ENCODE results near the gene DPF1.
A peak's percentile ranks its signal among the peaks of the same experiment; 100 is the strongest.
"Not testable (repeated sequence)": the region's sequence is repeated elsewhere in the genome, so short reads cannot be mapped to it uniquely, and the experiment has no call there.

DPF1 gene

GRCh38 chr19:38239816-38240215 lies 15.8 kb upstream of the DPF1 start:
- H3K4me3 ChIP-seq (ENCODE audit: low read length), result no peak overlapping the region
- no peak overlapping the region for H2AFZ ChIP-seq (ENCODE audit: low read depth, low read length)
- H3K4me1 ChIP-seq (ENCODE audit: low read length), result peaks cover 9% of the 10 kb centered on the region
- no peaks in the 10 kb centered on the region for H3K9me3 ChIP-seq (ENCODE audit: insufficient read depth, low read length)
- peaks cover 9% of the 10 kb centered on the region; the same call in 1 of the 2 replicates for H3K27me3 ChIP-seq (ENCODE audit: low read depth, low read length)
- no peaks in the 10 kb centered on the region for H3K79me2 ChIP-seq (ENCODE audit: low read length)
- TF ChIP-seq CTCF (IDR thresholded peaks at IDR 0.05; ENCODE audit: low read depth, low read length), result no peak
- no peak for TF ChIP-seq EZH2phosphoT487 (IDR thresholded peaks at IDR 0.05; ENCODE audit: low read depth)
- no peaks in the 10 kb centered on the region for H3K36me3 ChIP-seq (replicated peaks; ENCODE audit: low read depth, low read length)
- no peaks in the 10 kb centered on the region for H4K20me1 ChIP-seq (ENCODE audit: insufficient read depth, low read length)
- no peak overlapping the region for H3K27ac ChIP-seq (ENCODE audit: low read length)
- no peak overlapping the region for H3K9ac ChIP-seq (ENCODE audit: low read length)
- H3K4me2 ChIP-seq (ENCODE audit: low read length), result no peak overlapping the region

DNA sequence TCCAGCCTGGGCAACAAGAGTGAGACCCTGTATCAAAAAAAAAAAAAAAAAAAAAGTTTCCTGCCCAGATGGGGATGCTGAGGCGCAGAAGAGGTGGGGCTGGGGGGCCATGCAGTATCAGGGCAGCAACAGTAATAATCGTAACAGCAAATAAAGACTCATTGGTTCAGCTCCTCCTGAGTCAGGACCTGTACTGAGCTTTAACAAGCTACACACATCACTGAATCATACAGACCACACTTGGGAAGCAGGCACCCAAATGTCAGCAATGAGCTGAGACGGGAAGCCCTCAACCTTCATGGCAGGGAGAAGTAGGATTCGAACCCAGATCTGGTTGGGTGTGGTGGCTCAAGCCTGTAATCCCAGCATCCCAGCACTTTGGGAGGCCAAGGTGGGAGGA lies 10.6 kb upstream of the DPF1 start:
- Histone ChIP-seq H3K9ac (ENCODE audit: low read length) (no peak overlapping the region), H3K36me3 (replicated peaks; ENCODE audit: low read depth, low read length) (no peaks in the 10 kb centered on the region), H3K9me3 (ENCODE audit: insufficient read depth, low read length) (no peaks in the 10 kb centered on the region), H2AFZ (ENCODE audit: low read depth, low read length) (no peak overlapping the region), H3K4me3 (ENCODE audit: low read length) (no peak overlapping the region), H3K4me2 (ENCODE audit: low read length) (no peak overlapping the region), H3K4me1 (ENCODE audit: low read length) (0 out of 2 replicates have a peak, but pooled peaks cover 2% of the 10 kb centered on the region), H4K20me1 (ENCODE audit: insufficient read depth, low read length) (no peaks in the 10 kb centered on the region), H3K27me3 (ENCODE audit: low read depth, low read length) (peaks cover 12% of the 10 kb centered on the region), H3K79me2 (ENCODE audit: low read length) (no peaks in the 10 kb centered on the region), H3K27ac (ENCODE audit: low read length) (no peak overlapping the region)
- no peak for TF ChIP-seq EZH2phosphoT487 (IDR thresholded peaks at IDR 0.05; ENCODE audit: low read depth)
- TF ChIP-seq CTCF (IDR thresholded peaks at IDR 0.05; ENCODE audit: low read depth, low read length), result no peak

DNA sequence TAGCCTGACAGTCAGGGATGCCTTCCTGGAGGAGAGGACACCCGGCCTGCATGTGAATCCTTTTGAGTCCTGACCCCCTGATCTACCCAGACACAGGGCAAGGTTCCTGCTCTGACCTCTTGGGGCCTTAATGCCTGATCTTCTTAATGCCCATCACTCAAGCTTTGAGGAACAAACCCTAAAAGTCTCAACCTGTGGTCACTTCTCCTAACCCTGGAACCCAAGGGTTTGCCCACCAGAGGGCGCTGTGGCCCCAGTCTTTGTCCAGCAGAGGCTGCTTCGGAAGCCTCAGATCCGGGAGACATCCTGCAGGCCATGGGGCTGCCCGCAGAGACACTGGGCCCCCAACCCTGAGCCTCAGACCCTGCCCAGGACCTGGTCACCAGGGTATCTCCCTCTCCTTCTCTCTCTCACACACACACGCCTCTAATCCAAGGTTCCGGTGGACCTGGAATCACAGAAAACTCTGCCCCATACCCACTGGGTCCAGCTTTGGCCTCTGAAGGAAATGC lies 9.8 kb upstream of the DPF1 start:
- Histone ChIP-seq H3K4me2 (ENCODE audit: low read length) (peak overlapping the region; percentile 15; the same call in 1 of the 2 replicates), H3K4me1 (ENCODE audit: low read length) (0 out of 2 replicates have a peak, but pooled peaks cover 2% of the 10 kb centered on the region), H2AFZ (ENCODE audit: low read depth, low read length) (peak overlapping the region; percentile 82), H3K4me3 (ENCODE audit: low read length) (no peak overlapping the region), H3K9me3 (ENCODE audit: insufficient read depth, low read length) (no peaks in the 10 kb centered on the region), H3K79me2 (ENCODE audit: low read length) (no peaks in the 10 kb centered on the region), H4K20me1 (ENCODE audit: insufficient read depth, low read length) (no peaks in the 10 kb centered on the region), H3K27me3 (ENCODE audit: low read depth, low read length) (peaks cover 12% of the 10 kb centered on the region), H3K36me3 (replicated peaks; ENCODE audit: low read depth, low read length) (no peaks in the 10 kb centered on the region), H3K9ac (ENCODE audit: low read length) (no peak overlapping the region), H3K27ac (ENCODE audit: low read length) (no peak overlapping the region)
- TF ChIP-seq EZH2phosphoT487 (IDR thresholded peaks at IDR 0.05; ENCODE audit: low read depth) (no peak), CTCF (IDR thresholded peaks at IDR 0.05; ENCODE audit: low read depth, low read length) (peak; percentile 98)

- Histone ChIP-seq H4K20me1 (ENCODE audit: insufficient read depth, low read length) (no peaks in the 10 kb centered on the region), H3K79me2 (ENCODE audit: low read length) (no peaks in the 10 kb centered on the region), H3K4me1 (ENCODE audit: low read length) (peaks cover 2% of the 10 kb centered on the region; the same call in 1 of the 2 replicates), H3K4me2 (ENCODE audit: low read length) (no peak overlapping the region), H2AFZ (ENCODE audit: low read depth, low read length) (no peak overlapping the region), H3K9me3 (ENCODE audit: insufficient read depth, low read length) (no peaks in the 10 kb centered on the region), H3K27me3 (ENCODE audit: low read depth, low read length) (peaks cover 20% of the 10 kb centered on the region), H3K9ac (ENCODE audit: low read length) (no peak overlapping the region), H3K27ac (ENCODE audit: low read length) (no peak overlapping the region), H3K36me3 (replicated peaks; ENCODE audit: low read depth, low read length) (no peaks in the 10 kb centered on the region), H3K4me3 (ENCODE audit: low read length) (no peak overlapping the region)
- no peak for TF ChIP-seq CTCF (IDR thresholded peaks at IDR 0.05; ENCODE audit: low read depth, low read length)
- no peak for TF ChIP-seq EZH2phosphoT487 (IDR thresholded peaks at IDR 0.05; ENCODE audit: low read depth)
These were observed 7.9 kb upstream of the DPF1 start for GRCh38 chr19:38231918-38232317.

DNA sequence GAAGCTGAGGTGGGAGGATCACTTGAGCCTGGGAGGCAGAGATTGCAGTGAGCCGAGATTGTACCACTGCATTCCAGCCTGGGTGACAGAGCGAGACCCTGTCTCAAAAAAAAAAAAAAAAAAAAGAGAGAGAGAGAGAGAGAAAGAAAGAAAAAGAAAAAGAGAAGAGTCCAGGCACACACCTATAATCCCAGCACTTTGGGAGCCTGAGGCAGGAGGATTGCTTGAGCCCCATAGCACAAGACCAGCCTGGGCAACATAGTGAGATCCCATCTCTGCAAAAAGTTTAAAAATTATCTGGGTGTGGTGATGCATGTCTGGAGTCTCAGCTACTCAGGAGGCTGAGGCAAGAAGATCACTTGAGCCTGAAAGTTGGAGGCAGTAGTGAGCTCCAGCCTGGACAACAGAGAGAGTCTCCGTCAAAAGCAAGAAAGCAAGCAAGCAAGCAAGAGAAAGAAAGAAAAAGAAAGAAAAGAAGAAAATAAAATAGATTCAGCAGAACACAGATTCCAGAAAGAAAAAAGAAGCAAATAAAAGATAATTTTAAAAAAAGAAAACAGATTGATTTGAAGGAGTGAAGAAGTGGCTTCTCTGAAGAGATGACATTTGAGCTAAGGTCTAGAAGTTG lies 6.6 kb upstream of the DPF1 start:
- H3K9me3 ChIP-seq (ENCODE audit: insufficient read depth, low read length); H3K9ac ChIP-seq (ENCODE audit: low read length); H2AFZ ChIP-seq (ENCODE audit: low read depth, low read length); H3K4me2 ChIP-seq (ENCODE audit: low read length); H3K4me1 ChIP-seq (ENCODE audit: low read length); H4K20me1 ChIP-seq (ENCODE audit: insufficient read depth, low read length); H3K4me3 ChIP-seq (ENCODE audit: low read length); H3K27ac ChIP-seq (ENCODE audit: low read length); H3K36me3 ChIP-seq (replicated peaks; ENCODE audit: low read depth, low read length); H3K79me2 ChIP-seq (ENCODE audit: low read length): not testable (repeated sequence)
- peaks cover 16% of the 10 kb centered on the region for H3K27me3 ChIP-seq (ENCODE audit: low read depth, low read length)
